Parathyroid adenoma (tissue), 2 donors: ENCODE data around the gene DPYD.

Experiments used
- H2AFZ ChIP-seq: fragments of 300-600 bp; sonication (generic); one replicate; pipeline ENCODE4 v1.7.0; 2017; ENCODE audit warnings: antibody characterized with exemption, mild to moderate bottlenecking
- H3K27ac ChIP-seq: fragments of 300-600 bp; sonication (generic); one replicate; pipeline ENCODE4 v1.7.0; 2017
- H3K27me3 ChIP-seq: fragments of 300-600 bp; sonication (generic); one replicate; pipeline ENCODE4 v1.7.0; 2017; ENCODE audit warnings: low read length; ENCODE audit not compliant: control insufficient read depth, insufficient read depth
- H3K36me3 ChIP-seq: fragments of 300-600 bp; sonication (generic); one replicate; pipeline ENCODE4 v1.7.0; 2017; ENCODE audit warnings: low read length; ENCODE audit not compliant: control insufficient read depth, insufficient read depth
- H3K4me1 ChIP-seq: fragments of 300-600 bp; sonication (generic); one replicate; pipeline ENCODE4 v1.7.0; 2017; ENCODE audit warnings: control low read depth
- H3K4me2 ChIP-seq: fragments of 300-600 bp; sonication (generic); one replicate; pipeline ENCODE4 v1.7.0; 2017; ENCODE audit warnings: low read length
- H3K4me3 ChIP-seq: fragments of 300-600 bp; sonication (generic); one replicate; pipeline ENCODE4 v1.7.0; 2017; ENCODE audit warnings: low read depth, low read length
- H3K79me2 ChIP-seq: fragments of 300-600 bp; sonication (generic); one replicate; pipeline ENCODE4 v1.7.0; 2017; ENCODE audit warnings: control low read depth
- H3K9ac ChIP-seq: fragments of 300-600 bp; sonication (generic); one replicate; pipeline ENCODE4 v1.7.0; 2017; ENCODE audit warnings: mild to moderate bottlenecking
- H3K9me3 ChIP-seq: fragments of 300-600 bp; sonication (generic); one replicate; pipeline ENCODE4 v1.7.0; 2017; ENCODE audit warnings: low read length; ENCODE audit not compliant: control insufficient read depth
- TF ChIP-seq, protein P1 (sequence below): fragments of 300-600 bp; sonication (generic); IDR thresholded peaks from one replicate; pipeline ENCODE4 v1.7.0; 2017; ENCODE audit warnings: antibody characterized with exemption, mild to moderate bottlenecking
- donor health status: primary hyperparathyroidism.

The DPYD gene

DNA sequence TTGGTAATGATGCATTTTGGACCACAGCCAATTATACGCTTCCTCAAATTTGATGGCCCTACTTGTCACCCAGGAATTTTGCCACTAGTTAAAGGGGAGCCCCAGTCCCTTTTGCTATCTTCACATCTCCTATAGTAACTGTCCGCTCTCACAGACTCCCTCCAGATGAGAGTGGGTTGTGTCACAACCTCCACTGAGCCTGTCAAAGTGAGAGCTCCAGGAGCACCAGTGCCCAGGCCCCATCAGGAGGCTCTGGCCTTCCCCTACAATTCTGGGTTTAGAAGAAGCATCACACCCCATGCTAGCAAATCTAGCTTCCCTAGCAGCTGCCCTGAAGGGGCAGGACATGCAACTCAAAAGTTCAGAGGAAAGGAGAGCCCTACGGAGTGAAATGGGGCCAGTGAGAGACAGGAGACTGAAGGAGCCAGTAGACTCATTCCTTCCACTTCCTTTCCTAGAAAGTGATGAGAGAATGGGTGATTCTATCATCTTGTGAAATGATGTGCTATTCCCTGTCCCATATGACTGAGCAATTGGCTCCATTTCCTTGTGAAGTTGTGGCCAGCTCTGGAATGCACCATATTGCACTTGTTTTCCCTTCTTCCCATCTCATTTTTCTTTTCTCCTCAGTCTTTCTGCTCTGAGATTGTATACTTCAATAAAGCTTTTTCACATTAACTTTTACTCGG, 541.3 kb downstream of the DPYD start:
- H3K9ac ChIP-seq = no peak overlapping the region
- no peaks in the 10 kb centered on the region for H3K4me1 ChIP-seq
- no peak overlapping the region for H2AFZ ChIP-seq
- no peaks in the 10 kb centered on the region for H3K9me3 ChIP-seq
- no peak overlapping the region for H3K27ac ChIP-seq
- TF ChIP-seq, protein P1, sequence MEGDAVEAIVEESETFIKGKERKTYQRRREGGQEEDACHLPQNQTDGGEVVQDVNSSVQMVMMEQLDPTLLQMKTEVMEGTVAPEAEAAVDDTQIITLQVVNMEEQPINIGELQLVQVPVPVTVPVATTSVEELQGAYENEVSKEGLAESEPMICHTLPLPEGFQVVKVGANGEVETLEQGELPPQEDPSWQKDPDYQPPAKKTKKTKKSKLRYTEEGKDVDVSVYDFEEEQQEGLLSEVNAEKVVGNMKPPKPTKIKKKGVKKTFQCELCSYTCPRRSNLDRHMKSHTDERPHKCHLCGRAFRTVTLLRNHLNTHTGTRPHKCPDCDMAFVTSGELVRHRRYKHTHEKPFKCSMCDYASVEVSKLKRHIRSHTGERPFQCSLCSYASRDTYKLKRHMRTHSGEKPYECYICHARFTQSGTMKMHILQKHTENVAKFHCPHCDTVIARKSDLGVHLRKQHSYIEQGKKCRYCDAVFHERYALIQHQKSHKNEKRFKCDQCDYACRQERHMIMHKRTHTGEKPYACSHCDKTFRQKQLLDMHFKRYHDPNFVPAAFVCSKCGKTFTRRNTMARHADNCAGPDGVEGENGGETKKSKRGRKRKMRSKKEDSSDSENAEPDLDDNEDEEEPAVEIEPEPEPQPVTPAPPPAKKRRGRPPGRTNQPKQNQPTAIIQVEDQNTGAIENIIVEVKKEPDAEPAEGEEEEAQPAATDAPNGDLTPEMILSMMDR = no peak
- H3K79me2 ChIP-seq = no peaks in the 10 kb centered on the region
- H3K36me3 ChIP-seq = no peaks in the 10 kb centered on the region
- H3K4me3 ChIP-seq = no peak overlapping the region
- H3K4me2 ChIP-seq = no peak overlapping the region
- no peaks in the 10 kb centered on the region for H3K27me3 ChIP-seq

- H3K4me2 ChIP-seq = no peak overlapping the region
- H3K9me3 ChIP-seq = no peaks in the 10 kb centered on the region
- H3K27ac ChIP-seq = no peak overlapping the region
- H3K79me2 ChIP-seq = no peaks in the 10 kb centered on the region
- no peak overlapping the region for H3K4me3 ChIP-seq
- H3K4me1 ChIP-seq = no peaks in the 10 kb centered on the region
- no peak overlapping the region for H3K9ac ChIP-seq
- no peaks in the 10 kb centered on the region for H3K27me3 ChIP-seq
- TF ChIP-seq, protein P1 = no peak
- no peak overlapping the region for H2AFZ ChIP-seq
- no peaks in the 10 kb centered on the region for H3K36me3 ChIP-seq
Observed at GRCh38 chr1:97378596-97378995, 542.2 kb downstream of the DPYD start.

DNA sequence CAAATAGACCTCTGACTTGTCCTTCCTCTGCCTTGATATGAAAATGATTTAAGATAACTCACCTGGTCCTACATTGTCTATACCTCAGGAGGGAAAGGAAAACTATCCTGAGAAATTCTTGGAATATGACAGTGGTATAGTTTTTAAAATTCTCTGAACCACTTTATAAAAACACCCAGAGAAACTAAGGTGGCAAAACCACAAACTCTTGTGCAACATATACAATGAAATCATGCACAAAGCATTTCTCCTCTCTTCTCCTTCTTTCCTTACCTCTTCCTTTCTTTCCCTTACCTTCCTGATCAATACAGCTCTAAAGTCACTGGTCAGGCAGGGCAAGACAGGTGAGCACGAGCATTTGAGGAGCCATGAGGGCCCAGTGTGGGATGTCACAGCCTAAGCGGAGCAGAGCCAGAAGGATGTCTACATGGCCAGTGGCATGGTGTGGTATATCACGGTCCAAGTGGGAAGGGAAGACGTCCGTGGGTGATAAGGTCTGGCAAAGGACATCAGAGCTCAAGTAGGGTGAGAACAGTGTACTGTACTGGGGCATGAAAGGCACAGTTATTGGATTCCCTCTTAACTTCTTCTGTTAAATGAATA, 543.3 kb downstream of the DPYD start:
- TF ChIP-seq, protein P1 = no peak
- Histone ChIP-seq H3K79me2 (no peaks in the 10 kb centered on the region), H3K4me3 (no peak overlapping the region), H3K27me3 (no peaks in the 10 kb centered on the region), H3K4me1 (no peaks in the 10 kb centered on the region), H3K27ac (no peak overlapping the region), H3K36me3 (no peaks in the 10 kb centered on the region), H2AFZ (no peak overlapping the region), H3K9me3 (no peaks in the 10 kb centered on the region), H3K9ac (no peak overlapping the region), H3K4me2 (no peak overlapping the region)

DNA sequence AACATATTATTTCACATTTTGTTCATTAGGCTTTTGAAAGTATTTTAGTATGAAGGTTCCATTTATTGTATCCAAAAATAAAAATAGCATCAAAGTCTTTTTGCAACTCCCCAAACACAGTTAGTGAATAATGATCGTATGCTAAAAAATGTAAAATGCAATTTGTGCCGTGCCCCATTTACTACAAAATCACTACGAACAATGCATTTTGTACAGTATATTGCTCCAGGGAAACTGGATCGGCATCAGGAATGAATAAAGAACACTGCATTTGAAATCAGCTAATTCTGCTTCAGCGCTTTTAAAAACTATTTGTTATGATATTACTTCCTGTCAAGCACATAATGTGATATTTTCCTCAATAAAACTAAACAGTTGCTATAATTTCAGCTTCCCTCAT, 547.8 kb downstream of the DPYD start:
- H2AFZ ChIP-seq = no peak overlapping the region
- TF ChIP-seq, protein P1 = no peak
- no peaks in the 10 kb centered on the region for H3K4me1 ChIP-seq
- no peaks in the 10 kb centered on the region for H3K79me2 ChIP-seq
- H3K4me3 ChIP-seq = no peak overlapping the region
- H3K27ac ChIP-seq = no peak overlapping the region
- no peaks in the 10 kb centered on the region for H3K36me3 ChIP-seq
- H3K9ac ChIP-seq = no peak overlapping the region
- H3K4me2 ChIP-seq = no peak overlapping the region
- H3K9me3 ChIP-seq = no peaks in the 10 kb centered on the region
- no peaks in the 10 kb centered on the region for H3K27me3 ChIP-seq

GRCh38 chr1:97372531-97372930, 548.3 kb downstream of the DPYD start:
- H3K9me3 ChIP-seq = no peaks in the 10 kb centered on the region
- H3K27me3 ChIP-seq = no peaks in the 10 kb centered on the region
- H3K36me3 ChIP-seq = no peaks in the 10 kb centered on the region
- H3K27ac ChIP-seq = no peak overlapping the region
- no peaks in the 10 kb centered on the region for H3K4me1 ChIP-seq
- no peak overlapping the region for H2AFZ ChIP-seq
- H3K4me2 ChIP-seq = no peak overlapping the region
- no peak overlapping the region for H3K4me3 ChIP-seq
- TF ChIP-seq, protein P1 = no peak
- H3K9ac ChIP-seq = no peak overlapping the region
- H3K79me2 ChIP-seq = no peaks in the 10 kb centered on the region
